ENCODE results near the gene ZNF182. TPM values are rescaled to one million over a fixed set of nuclear protein-coding genes. Genes with fewer than 3 reads are reported as not detected.

ZNF182 gene
- total RNA-seq, result 1.7 and 1.8 TPM in 2 replicates

DNA sequence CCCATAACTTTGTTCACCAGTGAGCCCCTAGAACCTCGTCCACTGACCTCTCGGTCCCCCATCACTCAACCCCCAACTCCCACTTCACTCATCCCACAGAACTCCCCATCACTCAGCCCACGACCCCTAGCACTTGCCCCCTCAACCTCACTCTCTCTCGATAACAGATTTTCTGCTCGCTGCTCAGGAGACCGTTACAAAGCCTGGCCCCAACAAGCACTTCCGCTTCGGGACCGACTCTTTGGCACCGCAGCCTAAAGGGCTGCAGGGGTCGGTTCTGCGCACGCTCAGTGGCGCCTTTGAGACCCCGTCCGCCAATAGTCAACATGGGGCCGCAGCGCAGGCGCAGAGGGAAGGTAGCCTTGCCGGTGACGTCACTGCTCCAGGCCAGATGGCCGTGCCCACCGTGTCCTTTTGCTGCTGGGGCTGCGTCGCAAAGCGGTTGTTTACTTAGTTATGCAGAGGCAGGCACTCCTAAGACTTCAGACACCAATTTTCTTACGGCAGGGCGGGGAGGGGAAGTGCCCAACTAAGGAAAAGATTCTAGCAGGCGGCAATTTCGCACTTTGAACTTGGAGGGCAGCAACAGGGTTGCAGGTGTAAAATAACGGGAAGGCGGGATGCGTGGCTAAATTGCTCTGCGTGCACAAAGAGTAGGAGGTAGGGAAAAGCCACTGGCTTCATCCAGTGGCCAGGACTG is at the start of gene ZNF182:
ZNF182 (minus strand) TSS at position 232 of the 700 bp plus-strand sequence. CDS start 1,380 bp downstream, outside the sequence.

DNA sequence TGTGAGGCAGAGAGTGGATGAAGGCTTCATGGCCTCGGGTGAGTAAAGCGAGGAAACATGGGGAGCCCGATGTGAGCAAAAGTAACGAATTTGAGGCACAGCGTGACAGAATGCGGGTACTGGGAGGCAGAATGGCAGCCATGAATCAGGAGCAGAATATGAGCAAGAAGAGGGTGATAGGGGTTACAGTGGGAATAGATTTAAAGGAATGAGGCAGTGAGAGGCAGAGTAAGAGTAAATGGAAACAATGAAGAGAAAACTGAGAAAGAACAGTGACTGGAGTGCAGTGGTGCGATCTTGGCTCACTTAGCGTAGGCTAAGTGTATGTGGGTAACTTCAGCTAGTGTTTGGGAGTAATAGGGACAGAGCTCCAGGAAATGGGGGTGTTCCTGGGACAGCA is 2.9 kb upstream of the ZNF182 start, which contains the start of gene SPACA5:
SPACA5 (plus strand) TSS at position 301 of the 400 bp plus-strand sequence. CDS start 815 bp downstream, outside the sequence.

Other genes with a start within 250 kb of the ZNF182 start
- 4.4 and 4.6 TPM in 2 replicates for gene ZNF81, start 167.1 kb downstream of the ZNF182 start, total RNA-seq
- not detected in 2 replicates for gene SPACA5, start 3.0 kb upstream of the ZNF182 start, total RNA-seq
- 1.4 and 1.7 TPM in 2 replicates for gene ZNF630, start 67.7 kb upstream of the ZNF182 start, total RNA-seq
- not detected in 2 replicates for gene SPACA5B, start 126.6 kb upstream of the ZNF182 start, total RNA-seq
- not detected in 2 replicates for gene SSX5, start 192.8 kb upstream of the ZNF182 start, total RNA-seq